Suprapubic skin (tissue), 4 donors: ENCODE results near the gene HTD2.

Source experiments
- POLR2A ChIP-seq, 2 donors: fragments of 450-650 bp; IDR thresholded peaks; one replicate each; pipeline ENCODE4 v1.6.1; 2017; ENCODE audit warnings: antibody characterized with exemption in 2 of 2, mild to moderate bottlenecking in 2 of 2, moderate library complexity in 2 of 2
- POLR2AphosphoS5 ChIP-seq, 3 donors: sonication (generic); formaldehyde crosslinking; IDR thresholded peaks; one replicate each; pipeline ENCODE4 v1.6.1; 2017; ENCODE audit warnings: antibody characterized with exemption in 3 of 3
- TF ChIP-seq, protein P1 (sequence below), 2 donors: fragments of 200-600 bp in 1 of 2; fragments of 450-650 bp in 1 of 2; sonication (generic) in 1 of 2; IDR thresholded peaks; one replicate each; pipeline ENCODE4 v1.5.1; 2016 to 2019; ENCODE audit warnings: antibody characterized with exemption in 2 of 2, mild to moderate bottlenecking in 1 of 2, moderate library complexity in 1 of 2

DNA sequence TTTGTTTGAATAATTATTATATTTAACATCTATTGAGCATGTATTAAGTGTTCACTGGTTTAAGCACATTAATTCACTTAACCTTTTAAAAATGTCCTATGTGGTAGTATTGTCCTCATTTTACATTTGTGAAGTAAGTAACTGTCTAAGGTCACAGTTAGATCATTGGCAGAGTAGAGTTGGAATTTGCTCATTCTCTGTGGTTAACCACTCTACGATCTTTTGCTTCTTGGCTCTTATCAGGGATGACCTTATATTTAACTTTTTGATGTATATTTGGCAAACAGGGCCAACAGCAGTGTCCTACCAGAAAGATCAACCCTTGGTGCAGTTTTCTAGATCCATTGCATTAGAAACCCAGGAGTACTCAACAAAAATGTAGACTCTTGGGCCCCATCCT is 60.4 kb downstream of the HTD2 start:
- no peak for TF ChIP-seq POLR2A (IDR thresholded peaks at IDR 0.05)
- TF ChIP-seq, protein P1, sequence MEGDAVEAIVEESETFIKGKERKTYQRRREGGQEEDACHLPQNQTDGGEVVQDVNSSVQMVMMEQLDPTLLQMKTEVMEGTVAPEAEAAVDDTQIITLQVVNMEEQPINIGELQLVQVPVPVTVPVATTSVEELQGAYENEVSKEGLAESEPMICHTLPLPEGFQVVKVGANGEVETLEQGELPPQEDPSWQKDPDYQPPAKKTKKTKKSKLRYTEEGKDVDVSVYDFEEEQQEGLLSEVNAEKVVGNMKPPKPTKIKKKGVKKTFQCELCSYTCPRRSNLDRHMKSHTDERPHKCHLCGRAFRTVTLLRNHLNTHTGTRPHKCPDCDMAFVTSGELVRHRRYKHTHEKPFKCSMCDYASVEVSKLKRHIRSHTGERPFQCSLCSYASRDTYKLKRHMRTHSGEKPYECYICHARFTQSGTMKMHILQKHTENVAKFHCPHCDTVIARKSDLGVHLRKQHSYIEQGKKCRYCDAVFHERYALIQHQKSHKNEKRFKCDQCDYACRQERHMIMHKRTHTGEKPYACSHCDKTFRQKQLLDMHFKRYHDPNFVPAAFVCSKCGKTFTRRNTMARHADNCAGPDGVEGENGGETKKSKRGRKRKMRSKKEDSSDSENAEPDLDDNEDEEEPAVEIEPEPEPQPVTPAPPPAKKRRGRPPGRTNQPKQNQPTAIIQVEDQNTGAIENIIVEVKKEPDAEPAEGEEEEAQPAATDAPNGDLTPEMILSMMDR (IDR thresholded peaks at IDR 0.05): no peak
- no peak for TF ChIP-seq POLR2AphosphoS5 (IDR thresholded peaks at IDR 0.05)
